HepG2 (cell line): ENCODE measurements around the gene PGC. TPM values are rescaled to one million over a fixed set of nuclear protein-coding genes. Genes with fewer than 3 reads are reported as not detected.

Experiments
- ATAC-seq: fragments of 200-7000 bp; cut with Tn5 transposase; 3 replicates; pipeline ENCODE4 v1.9.1; 2020; ENCODE audit warnings: mild to moderate bottlenecking, moderate library complexity
- Bru-seq: library from RNA; stranded (reverse); fragments of 400-500 nt; gene quantifications from one replicate; lab custom pipeline; 2021; lab: Mats Ljungman, UMichigan
- BruChase-seq, 2 experiments: library from RNA; stranded (reverse); fragments of 400-500 nt; gene quantifications; one replicate each; lab custom pipeline; 2021; lab: Mats Ljungman, UMichigan
- BruUV-seq: library from RNA; stranded (reverse); fragments of 400-500 nt; replicated peaks from 2 replicates; lab custom pipeline; 2021; lab: Mats Ljungman, UMichigan
- CTCF ChIA-PET: fragments of 300-600 bp; formaldehyde crosslinking; extraction: SDS; loops from one replicate; lab custom pipeline; 2021; ENCODE audit warnings: low total read pairs, inconsistent platforms, low intra/inter-chr PET ratio; lab: Yijun Ruan, JAX
- POLR2A ChIA-PET: fragments of 350-600 bp; sonication (Branson Sonifier 250); formaldehyde crosslinking; loops from one replicate; lab custom pipeline; 2020; ENCODE audit warnings: antibody characterized with exemption, inconsistent platforms; lab: Yijun Ruan, JAX
- DNase-seq: peaks from one replicate; pipeline ENCODE4 v3.0.0-alpha.2; 2015; ENCODE audit warnings: low spot score
- FAIRE-seq: peaks from 3 replicates; lab custom pipeline; 2011; peaks lifted over from hg19 to GRCh38; lab: Jason Lieb, UNC
- H2AFZ ChIP-seq: one replicate; pipeline ENCODE4 v1.6.1; 2011; ENCODE audit warnings: low read length, inconsistent platforms
- H3K27ac ChIP-seq: fragments of 300-600 bp; 3 replicates; pipeline ENCODE4 v1.8.0; 2011; ENCODE audit warnings: mixed run types, mild to moderate bottlenecking, mixed read lengths, low read length, inconsistent platforms; ENCODE audit not compliant: insufficient read depth; ENCODE audit errors: extremely low read length
- H3K27me3 ChIP-seq, 2 experiments: fragments of 200-600 bp in 1 of 2; 2 replicates in 1 of 2; 3 replicates in 1 of 2; pipeline versions ENCODE4 v1.6.0 to v1.8.0; 2011; ENCODE audit warnings: low read length in 2 of 2, mild to moderate bottlenecking in 2 of 2, moderate library complexity in 2 of 2, inconsistent platforms in 1 of 2; ENCODE audit not compliant: insufficient read depth in 2 of 2, control insufficient read depth in 1 of 2
- H3K36me3 ChIP-seq, 2 experiments: fragments of 200-600 bp in 1 of 2; replicated peaks in 1 of 2; 2 replicates in 1 of 2; 3 replicates in 1 of 2; pipeline versions ENCODE4 v1.5.1 to v1.8.0; 2011; ENCODE audit warnings: low read length in 2 of 2, inconsistent platforms in 1 of 2; ENCODE audit not compliant: insufficient read depth in 2 of 2, control insufficient read depth in 1 of 2
- H3K4me1 ChIP-seq: 2 replicates; pipeline ENCODE4 v1.5.1; 2012; ENCODE audit warnings: low read length, inconsistent platforms; ENCODE audit not compliant: insufficient read depth
- H3K4me2 ChIP-seq: 2 replicates; pipeline ENCODE4 v1.6.0; 2011; ENCODE audit warnings: low read depth, low read length, inconsistent platforms
- H3K4me3 ChIP-seq, 3 experiments: fragments of 200-600 bp in 1 of 3; sonication (generic), shearing (Covaris generic) in 1 of 3; replicated peaks in 1 of 3; 2 replicates each; pipeline ENCODE4 v1.5.1; 2011 to 2016; ENCODE audit warnings: low read length in 3 of 3, inconsistent platforms in 2 of 3, low read depth in 2 of 3, mild to moderate bottlenecking in 2 of 3, control low read depth in 1 of 3, mixed read lengths in 1 of 3; ENCODE audit not compliant: insufficient read depth in 1 of 3
- H3K79me2 ChIP-seq: one replicate; pipeline ENCODE4 v1.6.1; 2011; ENCODE audit warnings: low read length, inconsistent platforms; ENCODE audit not compliant: insufficient read depth
- H3K9ac ChIP-seq: 2 replicates; pipeline ENCODE4 v1.6.0; 2011; ENCODE audit warnings: mild to moderate bottlenecking, low read depth, low read length, inconsistent platforms; ENCODE audit not compliant: insufficient read depth
- H3K9me3 ChIP-seq: 2 replicates; pipeline ENCODE4 v1.5.1; 2012; ENCODE audit warnings: mild to moderate bottlenecking, low read length
- H4K20me1 ChIP-seq: 2 replicates; pipeline ENCODE4 v1.6.0; 2011; ENCODE audit warnings: inconsistent platforms, mild to moderate bottlenecking, low read length, moderate library complexity; ENCODE audit not compliant: insufficient read depth
- EED ChIP-seq: sonication (generic); formaldehyde crosslinking; IDR thresholded peaks from 2 replicates; pipeline ENCODE4 v1.5.0; 2020; ENCODE audit warnings: mild to moderate bottlenecking, missing genetic modification reagents
- ELF1 ChIP-seq: sonication (generic); formaldehyde crosslinking; IDR thresholded peaks from 2 replicates; pipeline ENCODE4 v1.4.0; 2020; ENCODE audit warnings: missing genetic modification reagents
- FOXC1 ChIP-seq: sonication (generic); formaldehyde crosslinking; IDR thresholded peaks from 2 replicates; pipeline ENCODE4 v1.8.0; 2022; ENCODE audit warnings: mild to moderate bottlenecking, missing genetic modification reagents, borderline replicate concordance
- HDAC6 ChIP-seq: fragments of 200-600 bp; sonication (generic); IDR thresholded peaks from 2 replicates; pipeline ENCODE4 v1.7.0; 2017; ENCODE audit warnings: mild to moderate bottlenecking, antibody characterized with exemption, low read length, low read depth
- HHEX ChIP-seq: IDR thresholded peaks from 2 replicates; pipeline ENCODE4 v1.6.1; 2016; ENCODE audit warnings: control low read depth
- KAT7 ChIP-seq: IDR thresholded peaks from 2 replicates; pipeline ENCODE4 v1.6.1; 2018; ENCODE audit warnings: borderline replicate concordance, missing compliant biosample characterization
- KDM4B ChIP-seq: sonication (generic); formaldehyde crosslinking; IDR thresholded peaks from 2 replicates; pipeline ENCODE4 v1.4.0; 2020; ENCODE audit warnings: missing genetic modification reagents
- TBL1XR1 ChIP-seq: fragments of 150-350 bp; IDR thresholded peaks from 2 replicates; pipeline ENCODE4 v1.6.1; 2014; ENCODE audit warnings: borderline replicate concordance, low read length; ENCODE audit not compliant: partially characterized antibody
- ZBTB46 ChIP-seq: sonication (generic); formaldehyde crosslinking; IDR thresholded peaks from 2 replicates; pipeline ENCODE4 v1.4.0; 2020; ENCODE audit warnings: mild to moderate bottlenecking, missing genetic modification reagents, borderline replicate concordance
- ZNF101 ChIP-seq: sonication (generic); formaldehyde crosslinking; IDR thresholded peaks from 2 replicates; pipeline ENCODE4 v1.4.0; 2020; ENCODE audit warnings: mild to moderate bottlenecking, low read depth, missing genetic modification reagents, borderline replicate concordance
- ZNF775 ChIP-seq: sonication (generic); formaldehyde crosslinking; IDR thresholded peaks from 2 replicates; pipeline ENCODE4 v1.4.0; 2020; ENCODE audit warnings: missing genetic modification reagents, mild to moderate bottlenecking, moderate library complexity, borderline replicate concordance
- ZNF841 ChIP-seq: sonication (generic); formaldehyde crosslinking; IDR thresholded peaks from 2 replicates; pipeline ENCODE4 v1.8.1; 2023; ENCODE audit warnings: missing genetic modification reagents, borderline replicate concordance
- WGBS: methylation state at CpG from one replicate; pipeline ENCODE4 v1.1.6; 2017; ENCODE audit warnings: low lambda C conversion rate; 5-methylcytosine and 5-hydroxymethylcytosine counted together
- in situ Hi-C: cut with HindIII; loops from 2 replicates; pipeline ENCODE4 v1.10.0; 2017; ENCODE audit warnings: low pct_unique_long_range_greater_than_20kb; ENCODE audit not compliant: extremely low pct_ligation_motif_present
- intact Hi-C: fragments of 100-400 bp; cut with micrococcal nuclease; formaldehyde crosslinking; loops from one replicate; pipeline ENCODE4 v1.10.0; 2022; ENCODE audit not compliant: unreplicated experiment
- long read RNA-seq, 2 experiments: library from RNA in 1 of 2; library from polyadenylated mRNA in 1 of 2; stranded (forward) in 1 of 2; unstranded in 1 of 2; transcript quantifications; one replicate each; pipeline ENCODE4 v2.0.0, GENCODE V29; 2019 to 2022
- polyA minus RNA-seq, 3 experiments: library from RNA; depleted of rRNA, polyadenylated mRNA; stranded (reverse); fragments of >200 nt; gene quantifications; 2 replicates each; pipeline ENCODE4 v1.2.3, GENCODE V29; 2011; ENCODE audit warnings: low replicate concordance in 1 of 3
- polyA plus RNA-seq, 8 experiments: library from polyadenylated mRNA; depleted of rRNA in 3 of 8; stranded (reverse) in 7 of 8; unstranded in 1 of 8; fragments of >200 nt; fragmentation: Illumina TruSeq in 4 of 8; extraction: Trizol in 4 of 8; gene quantifications; 2 replicates each; pipeline versions ENCODE4 v1.2.1 to v1.2.3, GENCODE V29; 2011 to 2016; ENCODE audit warnings: low read depth in 4 of 8, missing spikeins in 1 of 8, mixed read lengths in 1 of 8; ENCODE audit not compliant: insufficient read depth in 1 of 8
- total RNA-seq, 5 experiments: library from RNA; depleted of rRNA; stranded (reverse); fragments of >200 nt; fragmentation: Illumina TruSeq; extraction: Trizol; gene quantifications; 2 replicates each; pipeline ENCODE4 v1.2.3, GENCODE V29; 2016; ENCODE audit warnings: low read depth in 1 of 5
- TF ChIP-seq, protein P1 (sequence below): sonication (generic); formaldehyde crosslinking; IDR thresholded peaks from 2 replicates; pipeline ENCODE4 v1.4.0; 2020; ENCODE audit warnings: missing genetic modification reagents

The PGC gene
- total RNA-seq (2016; rRNA removed; fragmentation: Illumina TruSeq; extraction: Trizol) (225 and 502 TPM in 2 replicates), polyA plus RNA-seq (2011; rRNA removed) (397 and 426 TPM in 2 replicates), polyA minus RNA-seq (2011; rRNA and poly(A)+ RNA removed; ENCODE audit: low replicate concordance) (0.21 and 469 TPM in 2 replicates), Bru-seq, nascent RNA (percentile 93 among the genes with signal in this experiment), BruChase-seq, experiment 1, labeled RNA remaining after a 6-hour chase (percentile 94 among the genes with signal in this experiment), BruChase-seq, experiment 2, labeled RNA remaining after a 2-hour chase (percentile 89 among the genes with signal in this experiment)
- 33.5 and 35.5 TPM in 2 replicates for total RNA-seq (2016; cell fraction: cytosol; rRNA removed; fragmentation: Illumina TruSeq; extraction: Trizol; ENCODE audit: low read depth)
- total RNA-seq (2016; cell fraction: insoluble cytoplasmic fraction; rRNA removed; fragmentation: Illumina TruSeq; extraction: Trizol): 215 and 502 TPM in 2 replicates
- total RNA-seq (2016; cell fraction: membrane; rRNA removed; fragmentation: Illumina TruSeq; extraction: Trizol): 52.5 and 53.3 TPM in 2 replicates
- 408 and 459 TPM in 2 replicates for total RNA-seq (2016; cell fraction: nucleus; rRNA removed; fragmentation: Illumina TruSeq; extraction: Trizol)
- 243 and 350 TPM in 2 replicates for polyA plus RNA-seq (2011; cell fraction: cytosol; rRNA removed)
- 216 and 252 TPM in 2 replicates for polyA plus RNA-seq (2011; cell fraction: nucleus; rRNA removed)
- polyA plus RNA-seq (2012): 62.0 and 149 TPM in 2 replicates
- 47.7 and 50.1 TPM in 2 replicates for polyA plus RNA-seq (2016; cell fraction: cytosol; fragmentation: Illumina TruSeq; extraction: Trizol; ENCODE audit: low read depth)
- 245 and 256 TPM in 2 replicates for polyA plus RNA-seq (2016; cell fraction: insoluble cytoplasmic fraction; fragmentation: Illumina TruSeq; extraction: Trizol; ENCODE audit: low read depth)
- polyA plus RNA-seq (2016; cell fraction: membrane; fragmentation: Illumina TruSeq; extraction: Trizol; ENCODE audit: low read depth): 48.1 and 51.7 TPM in 2 replicates
- 704 and 739 TPM in 2 replicates for polyA plus RNA-seq (2016; cell fraction: nucleus; fragmentation: Illumina TruSeq; extraction: Trizol; ENCODE audit: insufficient read depth, low read depth)
- 339 and 439 TPM in 2 replicates for polyA minus RNA-seq (2011; cell fraction: cytosol; rRNA and poly(A)+ RNA removed)
- polyA minus RNA-seq (2011; cell fraction: nucleus; rRNA and poly(A)+ RNA removed): 61.8 and 63.7 TPM in 2 replicates
- long read RNA-seq, experiment 1, transcript PGC-202 (9 exons, 1,371 nt): major isoform, 600 of 837 reads
- long read RNA-seq, experiment 1, partial matches to known transcripts: 28 of 837 reads
- long read RNA-seq, experiment 1, other reads (novel, unspliced or antisense): 209 of 837 reads
- long read RNA-seq, experiment 2, transcript PGC-202 (9 exons, 1,371 nt): major isoform, 2,220 of 3,387 reads
- long read RNA-seq, experiment 2, partial matches to known transcripts: 301 of 3,387 reads
- long read RNA-seq, experiment 2, other reads (novel, unspliced or antisense): 866 of 3,387 reads

GRCh38 chr6:41747256-41748101, at the start of gene PGC:
PGC (minus strand) TSS chr6:41747397; CDS start chr6:41747334, 63 bp downstream.
- ATAC-seq (peak; percentile 89), DNase-seq (peak; percentile 99), FAIRE-seq (peak; percentile 96)
- Histone ChIP-seq H2AFZ (peak within 1 kb of the TSS; percentile 21), H3K4me1 (peaks cover 83% of the 10 kb centered on the region), H3K4me3 (peak within 1 kb of the TSS; percentile 16 to 60 (median 38); a peak in 5 of 6 replicates), H4K20me1 (no peaks in the 10 kb centered on the region), H3K9ac (peak within 1 kb of the TSS; percentile 74), H3K9me3 (no peaks in the 10 kb centered on the region), H3K79me2 (no peaks in the 10 kb centered on the region), H3K27me3 (no peaks in the 10 kb centered on the region), H3K4me2 (peak within 1 kb of the TSS; percentile 88), H3K27ac (peak within 1 kb of the TSS; percentile 91), H3K36me3 (no peaks in the 10 kb centered on the region)
- no TSS peak for BruUV-seq
- ChIA-PET CTCF (no interaction called here), POLR2A (interaction anchor here (0.9 to 7.2 kb wide), 12 partner anchors 8 to 371 kb away, joined by 3 to 120 read pairs (median 10); partner anchors contain the start of genes FRS3, TFEB and TOMM6)
- in situ Hi-C loops (no loop called here), intact Hi-C loops (loop anchor here (1.0 kb wide), 2 partner anchors 12 to 21 kb away; partner anchors contain the start of gene TFEB)
- WGBS: 1% methylated on average over 15 of the region's 15 CpGs
- no peak for TF ChIP-seq KAT7 (CRISPR knock-in tag)
- TF ChIP-seq TBL1XR1: no peak
- no peak for TF ChIP-seq ZBTB46 (CRISPR knock-in tag)
- TF ChIP-seq ZNF841 (CRISPR knock-in tag): no peak
- peak; percentile 39; the same call in 1 of the 2 replicates for TF ChIP-seq HHEX
- peak; percentile 23; the same call in 1 of the 2 replicates for TF ChIP-seq EED (CRISPR knock-in tag)
- no peak for TF ChIP-seq HDAC6
- TF ChIP-seq, protein P1, sequence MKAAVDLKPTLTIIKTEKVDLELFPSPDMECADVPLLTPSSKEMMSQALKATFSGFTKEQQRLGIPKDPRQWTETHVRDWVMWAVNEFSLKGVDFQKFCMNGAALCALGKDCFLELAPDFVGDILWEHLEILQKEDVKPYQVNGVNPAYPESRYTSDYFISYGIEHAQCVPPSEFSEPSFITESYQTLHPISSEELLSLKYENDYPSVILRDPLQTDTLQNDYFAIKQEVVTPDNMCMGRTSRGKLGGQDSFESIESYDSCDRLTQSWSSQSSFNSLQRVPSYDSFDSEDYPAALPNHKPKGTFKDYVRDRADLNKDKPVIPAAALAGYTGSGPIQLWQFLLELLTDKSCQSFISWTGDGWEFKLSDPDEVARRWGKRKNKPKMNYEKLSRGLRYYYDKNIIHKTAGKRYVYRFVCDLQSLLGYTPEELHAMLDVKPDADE (CRISPR knock-in tag): no peak
- no peak for TF ChIP-seq ELF1
- no peak; the same call in 1 of the 2 replicates for TF ChIP-seq ZNF775
- TF ChIP-seq ZNF101 (CRISPR knock-in tag): no peak
- no peak for TF ChIP-seq FOXC1 (CRISPR knock-in tag)
- TF ChIP-seq KDM4B (CRISPR knock-in tag): 0 out of 2 replicates have a peak, but pooled peaks have one; percentile 58
